H1 (cell line): ENCODE data around the gene HPGDS. TPM values are rescaled to one million over a fixed set of nuclear protein-coding genes. Genes with fewer than 3 reads are reported as not detected.
A peak's percentile ranks its signal among the peaks of the same experiment; 100 is the strongest.

Experiments
- CTCF ChIA-PET: fragments of 300-600 bp; sonication (Branson Sonifier 250); formaldehyde crosslinking; loops from one replicate; lab custom pipeline; 2021; ENCODE audit not compliant: partially characterized antibody; lab: Charles Lee
- POLR2A ChIA-PET: fragments of 300-600 bp; sonication (Branson Sonifier 250); formaldehyde crosslinking; loops from one replicate; lab custom pipeline; 2021; ENCODE audit warnings: inconsistent platforms; ENCODE audit not compliant: partially characterized antibody; lab: Charles Lee
- DNase-seq, 2 experiments: peaks; one replicate each; pipeline versions ENCODE4 v3.0.0 to v3.0.0-alpha.2; 2010 to 2022; ENCODE audit warnings: low spot score in 2 of 2, low read depth in 1 of 2, mixed read lengths in 1 of 2
- FAIRE-seq: peaks from 2 replicates; lab custom pipeline; 2011; peaks lifted over from hg19 to GRCh38; lab: Jason Lieb, UNC
- H2AFZ ChIP-seq: 2 replicates; pipeline ENCODE4 v1.8.1; 2012; ENCODE audit warnings: low read length, inconsistent platforms
- H2AK5ac ChIP-seq: 2 replicates; pipeline ENCODE4 v1.6.1; 2013; ENCODE audit warnings: low read depth, low read length
- H2BK120ac ChIP-seq: replicated peaks from 2 replicates; pipeline ENCODE3; 2013; ENCODE audit warnings: low read depth, low read length, inconsistent platforms
- H2BK12ac ChIP-seq: 2 replicates; pipeline ENCODE4 v1.6.1; 2013; ENCODE audit warnings: low read depth, low read length
- H2BK15ac ChIP-seq: 2 replicates; pipeline ENCODE4 v1.6.1; 2013; ENCODE audit warnings: low read length
- H2BK20ac ChIP-seq: 2 replicates; pipeline ENCODE4 v1.6.1; 2013; ENCODE audit warnings: low read length
- H2BK5ac ChIP-seq: 2 replicates; pipeline ENCODE4 v1.6.1; 2013; ENCODE audit warnings: low read depth, low read length
- H3K14ac ChIP-seq: 2 replicates; pipeline ENCODE4 v1.6.1; 2013; ENCODE audit warnings: inconsistent platforms; ENCODE audit not compliant: insufficient read length
- H3K18ac ChIP-seq: 2 replicates; pipeline ENCODE4 v1.6.1; 2013; ENCODE audit warnings: low read length; ENCODE audit errors: extremely low read depth
- H3K23ac ChIP-seq: 2 replicates; pipeline ENCODE4 v1.6.1; 2013; ENCODE audit warnings: inconsistent platforms; ENCODE audit not compliant: insufficient read length
- H3K23me2 ChIP-seq: 2 replicates; pipeline ENCODE4 v1.6.1; 2013; ENCODE audit warnings: low read depth, low read length
- H3K27ac ChIP-seq: 2 replicates; pipeline ENCODE4 v1.6.1; 2011; ENCODE audit warnings: low read depth, low read length, inconsistent platforms
- H3K27me3 ChIP-seq, 4 experiments: replicated peaks in 1 of 4; 1 replicate in 1 of 4; 2 replicates in 3 of 4; pipeline versions ENCODE4 v1.6.1 to v1.8.1; 2011 to 2013; ENCODE audit warnings: low read length in 3 of 4, mild to moderate bottlenecking in 3 of 4, inconsistent platforms in 2 of 4, mixed read lengths in 2 of 4, moderate library complexity in 1 of 4; ENCODE audit not compliant: control insufficient read depth in 3 of 4, insufficient read depth in 3 of 4; ENCODE audit errors: extremely low read depth in 1 of 4
- H3K36me3 ChIP-seq, 4 experiments: 2 replicates each; pipeline versions ENCODE4 v1.6.1 to v1.8.1; 2011 to 2013; ENCODE audit warnings: mild to moderate bottlenecking in 4 of 4, low read length in 3 of 4, moderate library complexity in 2 of 4, control low read depth in 1 of 4, inconsistent platforms in 1 of 4; ENCODE audit not compliant: insufficient read depth in 4 of 4, control insufficient read depth in 2 of 4
- H3K4ac ChIP-seq: replicated peaks from 2 replicates; pipeline ENCODE3; 2013; ENCODE audit warnings: low read length, low read depth, mixed read lengths, inconsistent platforms; ENCODE audit not compliant: insufficient read length
- H3K4me1 ChIP-seq, 4 experiments: replicated peaks in 1 of 4; 1 replicate in 1 of 4; 2 replicates in 3 of 4; pipeline versions ENCODE4 v1.6.1 to v1.8.1; 2011 to 2013; ENCODE audit warnings: low read length in 3 of 4, inconsistent platforms in 2 of 4, mixed read lengths in 1 of 4; ENCODE audit not compliant: insufficient read depth in 4 of 4, control insufficient read depth in 3 of 4
- H3K4me2 ChIP-seq, 2 experiments: 2 replicates each; pipeline versions ENCODE4 v1.6.1 to v1.8.1; 2011 to 2013; ENCODE audit warnings: low read depth in 2 of 2, low read length in 2 of 2, control low read depth in 1 of 2, inconsistent platforms in 1 of 2, mild to moderate bottlenecking in 1 of 2; ENCODE audit not compliant: insufficient read depth in 1 of 2
- H3K4me3 ChIP-seq, 4 experiments: fragments of 200-600, 300-600 bp in 1 of 4; sonication (generic), shearing (Covaris generic), sonication (Bioruptor Twin) in 1 of 4; 2 replicates each; pipeline versions ENCODE4 v1.5.1 to v1.8.1; 2011 to 2016; ENCODE audit warnings: low read length in 4 of 4, low read depth in 3 of 4, control low read depth in 2 of 4, inconsistent platforms in 2 of 4, mild to moderate bottlenecking in 2 of 4, mixed read lengths in 1 of 4, moderate library complexity in 1 of 4; ENCODE audit not compliant: insufficient read depth in 2 of 4; ENCODE audit errors: extremely low read depth in 1 of 4
- H3K56ac ChIP-seq: replicated peaks from 2 replicates; pipeline ENCODE3; 2013; ENCODE audit warnings: low read depth, mild to moderate bottlenecking, mixed read lengths, low read length, inconsistent platforms; ENCODE audit not compliant: insufficient read length
- H3K79me1 ChIP-seq: 2 replicates; pipeline ENCODE4 v1.6.1; 2013; ENCODE audit warnings: low read depth, low read length, control low read depth
- H3K79me2 ChIP-seq, 2 experiments: 2 replicates each; pipeline versions ENCODE4 v1.6.1 to v1.8.1; 2012 to 2013; ENCODE audit warnings: low read length in 2 of 2, mild to moderate bottlenecking in 2 of 2, inconsistent platforms in 1 of 2; ENCODE audit not compliant: insufficient read depth in 2 of 2, control insufficient read depth in 1 of 2
- H3K9ac ChIP-seq, 4 experiments: replicated peaks in 1 of 4; 1 replicate in 1 of 4; 2 replicates in 3 of 4; pipeline versions ENCODE4 v1.6.1 to v1.8.1; 2011 to 2013; ENCODE audit warnings: low read depth in 3 of 4, low read length in 3 of 4, control low read depth in 2 of 4, mild to moderate bottlenecking in 2 of 4, moderate library complexity in 2 of 4, inconsistent platforms in 1 of 4; ENCODE audit errors: extremely low read depth in 1 of 4
- H3K9me3 ChIP-seq, 2 experiments: 2 replicates each; pipeline versions ENCODE4 v1.6.1 to v1.8.1; 2012 to 2013; ENCODE audit warnings: mild to moderate bottlenecking in 2 of 2, moderate library complexity in 2 of 2, control low read depth in 1 of 2, inconsistent platforms in 1 of 2, low read depth in 1 of 2, low read length in 1 of 2, mixed read lengths in 1 of 2; ENCODE audit not compliant: insufficient read depth in 2 of 2
- H4K20me1 ChIP-seq, 2 experiments: replicated peaks in 1 of 2; 2 replicates each; pipeline versions ENCODE3 to v1.8.1; 2011 to 2013; ENCODE audit warnings: inconsistent platforms in 2 of 2, low read length in 2 of 2, mild to moderate bottlenecking in 1 of 2; ENCODE audit not compliant: insufficient read depth in 2 of 2, control insufficient read depth in 1 of 2
- H4K5ac ChIP-seq: 2 replicates; pipeline ENCODE4 v1.6.1; 2013; ENCODE audit warnings: low read length, low read depth, mixed read lengths, inconsistent platforms; ENCODE audit not compliant: insufficient read length
- H4K8ac ChIP-seq: 2 replicates; pipeline ENCODE4 v1.8.0; 2013; ENCODE audit warnings: mild to moderate bottlenecking, moderate library complexity, low read length, inconsistent platforms; ENCODE audit not compliant: insufficient read depth; ENCODE audit errors: extremely low read depth
- H4K91ac ChIP-seq: replicated peaks from 2 replicates; pipeline ENCODE3; 2013; ENCODE audit warnings: low read length, mixed read lengths, inconsistent platforms; ENCODE audit not compliant: insufficient read length
- ASH2L ChIP-seq: fragments of 200-600, 300-600 bp; sonication (generic); IDR thresholded peaks from one replicate; pipeline ENCODE4 v1.7.1; 2017; ENCODE audit warnings: low read length
- CREB1 ChIP-seq: IDR thresholded peaks from 2 replicates; pipeline ENCODE4 v1.6.1; 2012; ENCODE audit warnings: inconsistent platforms
- EGR1 ChIP-seq: IDR thresholded peaks from 2 replicates; pipeline ENCODE4 v1.6.1; 2011; ENCODE audit warnings: low read depth, low read length, borderline replicate concordance
- RAD21 ChIP-seq, 2 experiments: IDR thresholded peaks in 1 of 2; conservative IDR thresholded peaks in 1 of 2; 2 replicates each; pipeline ENCODE4 v1.6.1; 2011; ENCODE audit warnings: low read depth in 2 of 2, low read length in 2 of 2, improper control_type of control experiment in 1 of 2, inconsistent platforms in 1 of 2, mild to moderate bottlenecking in 1 of 2, moderate library complexity in 1 of 2
- RNF2 ChIP-seq: fragments of 200-900, 300-1000 bp; sonication (generic); IDR thresholded peaks from 2 replicates; pipeline ENCODE4 v1.7.1; 2016; ENCODE audit warnings: borderline replicate concordance, low read depth, mild to moderate bottlenecking, antibody characterized with exemption, low read length; ENCODE audit not compliant: poor library complexity, severe bottlenecking; ENCODE audit errors: missing control alignments
- SAP30 ChIP-seq: fragments of 300-600 bp; sonication (generic); IDR thresholded peaks from 2 replicates; pipeline ENCODE4 v1.7.1; 2012; ENCODE audit warnings: low read length, moderate library complexity, mild to moderate bottlenecking, inconsistent platforms; ENCODE audit not compliant: insufficient read depth, insufficient replicate concordance
- SP1 ChIP-seq: IDR thresholded peaks from 2 replicates; pipeline ENCODE4 v1.6.1; 2011; ENCODE audit warnings: low read depth, low read length
- WGBS, 2 experiments: shearing (Covaris generic) in 1 of 2; methylation state at CpG; one replicate each; pipeline versions ENCODE4 v1.1.6 to v1.1.7; 2013 to 2015; ENCODE audit warnings: low lambda C conversion rate in 2 of 2, mixed read lengths in 2 of 2, inconsistent platforms in 1 of 2, low coverage in 1 of 2, missing lambda C conversion rate in 1 of 2; ENCODE audit not compliant: insufficient replicate concordance in 2 of 2, insufficient coverage in 1 of 2, insufficient read length in 1 of 2; ENCODE audit errors: extremely low coverage in 1 of 2, missing lambda C conversion rate in 1 of 2; 5-methylcytosine and 5-hydroxymethylcytosine counted together
- polyA plus RNA-seq, 7 experiments: library from polyadenylated mRNA; depleted of rRNA in 3 of 7; stranded (reverse) in 5 of 7; unstranded in 2 of 7; fragments of >200 nt in 5 of 7; fragments of 200-250 nt in 2 of 7; gene quantifications; 1 replicate in 5 of 7; 2 replicates in 1 of 7; 4 replicates in 1 of 7; pipeline versions ENCODE4 v1.2.1 to v1.2.3, GENCODE V29; 2011 to 2013; ENCODE audit warnings: missing spikeins in 2 of 7, mixed read lengths in 2 of 7
- total RNA-seq: library from RNA; stranded (reverse); fragmentation: NEBNext Ultra II Directional; extraction: Animal tissue kit (Norgen Biotek cat#: 25700); gene quantifications from 2 replicates; pipeline ENCODE4 v1.2.1, GENCODE V29; 2021
- TF ChIP-seq, protein P1 (sequence below): IDR thresholded peaks from 2 replicates; pipeline ENCODE4 v1.6.1; 2012; ENCODE audit warnings: low read length, inconsistent platforms
- TF ChIP-seq, protein P2 (sequence below): IDR thresholded peaks from 2 replicates; pipeline ENCODE4 v1.6.1; 2011; ENCODE audit warnings: low read depth, mild to moderate bottlenecking, low read length; ENCODE audit not compliant: insufficient read depth

The HPGDS gene
- total and polyA plus RNA-seq, 2 of the 8 experiments (the other 6 are each of a cell fraction or from before 2014, with no cell fraction given) = not detected

DNA sequence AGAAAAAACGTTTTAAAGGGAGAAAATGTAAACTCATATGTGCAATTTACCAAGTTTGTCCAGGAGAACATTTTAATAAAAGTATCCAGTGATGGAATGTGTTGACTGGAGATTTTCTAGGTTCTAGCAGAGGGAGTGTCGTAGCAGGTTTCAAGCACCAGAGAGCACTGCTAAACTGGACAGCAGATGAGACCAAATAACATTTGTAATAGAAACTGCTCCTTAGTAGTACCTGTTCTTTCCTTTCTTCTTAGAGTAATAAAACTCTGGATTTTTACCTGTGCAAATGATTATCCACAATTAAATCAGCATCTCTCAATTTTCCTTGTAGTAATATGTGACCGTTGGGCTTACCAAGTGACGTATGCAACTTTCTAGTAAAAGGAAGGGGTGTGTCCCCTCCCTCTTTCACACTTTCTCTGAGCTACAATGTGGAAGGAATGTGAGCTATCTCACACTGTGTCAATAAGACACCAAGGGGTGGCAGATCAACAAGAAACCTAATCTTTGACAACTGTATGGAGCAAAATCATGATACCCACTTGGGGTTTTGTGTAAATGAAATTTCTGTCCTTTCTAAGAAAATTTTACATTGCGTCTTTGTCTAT is 9.5 kb downstream of the HPGDS start:
- Histone ChIP-seq H2AK5ac (no peak overlapping the region), H2AFZ (0 out of 2 replicates have a peak overlapping the region, but pooled peaks have one; percentile 63), H3K79me2 (no peaks in the 10 kb centered on the region), H3K9me3 (no peaks in the 10 kb centered on the region; a peak in 1 of 4 replicates), H3K23me2 (no peaks in the 10 kb centered on the region), H3K4ac (no peak overlapping the region), H4K5ac (no peak overlapping the region), H3K18ac (no peak overlapping the region), H3K27me3 (no peaks in the 10 kb centered on the region), H2BK5ac (no peak overlapping the region), H3K36me3 (no peaks in the 10 kb centered on the region), H4K20me1 (no peaks in the 10 kb centered on the region), H3K4me3 (no peak overlapping the region), H2BK20ac (no peak overlapping the region), H4K91ac (no peak overlapping the region), H2BK15ac (no peak overlapping the region), H2BK12ac (no peak overlapping the region), H3K4me2 (peak overlapping the region in 1 of 2 experiments; percentile 12; a peak in 1 of 4 replicates), H4K8ac (no peak overlapping the region), H3K9ac (no peak overlapping the region), H3K4me1 (peaks cover 0 to 3% (median under 1%) of the 10 kb centered on the region in 4 experiments; a peak in 2 of 7 replicates), H3K79me1 (no peaks in the 10 kb centered on the region), H2BK120ac (no peak overlapping the region), H3K27ac (no peak overlapping the region), H3K56ac (no peak overlapping the region), H3K14ac (no peak overlapping the region), H3K23ac (no peak overlapping the region)
- ChIA-PET POLR2A (no interaction called here), CTCF (interaction anchor here (0.7 to 2.2 kb wide), 18 partner anchors 9 to 288 kb away, joined by 3 to 9 read pairs (median 4); partner anchors contain the start of gene HPGDS)
- no peak for DNase-seq
- FAIRE-seq = peak; percentile 80
- 53% methylated on average over 5 of the region's 5 CpGs; no CpG with 5 or more reads in 1 of the 2 experiments for WGBS, 2 experiments
- TF ChIP-seq RAD21 (IDR thresholded peaks at IDR 0.05 in 1 of 2, conservative IDR thresholded peaks at IDR 0.05 in 1 of 2; ENCODE audit: low read depth in 2 of 2, low read length in 2 of 2) (peak; percentile 49 to 62), SP1 (peak; percentile 67; the same call in 1 of the 2 replicates), CREB1 (0 out of 2 replicates have a peak, but pooled peaks have one; percentile 12), SAP30 (no peak), ASH2L (peak; percentile 23), RNF2 (no peak), EGR1 (no peak)
- TF ChIP-seq, protein P1, sequence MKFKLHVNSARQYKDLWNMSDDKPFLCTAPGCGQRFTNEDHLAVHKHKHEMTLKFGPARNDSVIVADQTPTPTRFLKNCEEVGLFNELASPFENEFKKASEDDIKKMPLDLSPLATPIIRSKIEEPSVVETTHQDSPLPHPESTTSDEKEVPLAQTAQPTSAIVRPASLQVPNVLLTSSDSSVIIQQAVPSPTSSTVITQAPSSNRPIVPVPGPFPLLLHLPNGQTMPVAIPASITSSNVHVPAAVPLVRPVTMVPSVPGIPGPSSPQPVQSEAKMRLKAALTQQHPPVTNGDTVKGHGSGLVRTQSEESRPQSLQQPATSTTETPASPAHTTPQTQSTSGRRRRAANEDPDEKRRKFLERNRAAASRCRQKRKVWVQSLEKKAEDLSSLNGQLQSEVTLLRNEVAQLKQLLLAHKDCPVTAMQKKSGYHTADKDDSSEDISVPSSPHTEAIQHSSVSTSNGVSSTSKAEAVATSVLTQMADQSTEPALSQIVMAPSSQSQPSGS = no peak
- TF ChIP-seq, protein P2, sequence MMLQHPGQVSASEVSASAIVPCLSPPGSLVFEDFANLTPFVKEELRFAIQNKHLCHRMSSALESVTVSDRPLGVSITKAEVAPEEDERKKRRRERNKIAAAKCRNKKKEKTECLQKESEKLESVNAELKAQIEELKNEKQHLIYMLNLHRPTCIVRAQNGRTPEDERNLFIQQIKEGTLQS = no peak
